Measurements from ENCODE around the gene TMEM170A.

DNA sequence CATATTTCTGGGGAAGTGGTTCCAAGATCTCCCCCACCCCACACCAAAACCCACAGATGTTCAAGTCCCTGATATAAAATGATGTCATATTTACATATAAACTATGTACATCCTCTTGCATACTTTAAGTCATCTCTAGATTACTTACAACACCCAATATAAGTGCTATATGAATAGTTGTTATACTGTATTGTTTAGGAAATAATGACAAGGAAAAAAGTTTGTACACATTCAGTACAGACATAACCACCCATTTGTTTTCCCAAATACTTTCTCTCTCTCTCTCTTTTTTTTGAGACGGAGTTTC, 42.7 kb downstream of the TMEM170A start:
- TF ChIP-seq, protein P1, sequence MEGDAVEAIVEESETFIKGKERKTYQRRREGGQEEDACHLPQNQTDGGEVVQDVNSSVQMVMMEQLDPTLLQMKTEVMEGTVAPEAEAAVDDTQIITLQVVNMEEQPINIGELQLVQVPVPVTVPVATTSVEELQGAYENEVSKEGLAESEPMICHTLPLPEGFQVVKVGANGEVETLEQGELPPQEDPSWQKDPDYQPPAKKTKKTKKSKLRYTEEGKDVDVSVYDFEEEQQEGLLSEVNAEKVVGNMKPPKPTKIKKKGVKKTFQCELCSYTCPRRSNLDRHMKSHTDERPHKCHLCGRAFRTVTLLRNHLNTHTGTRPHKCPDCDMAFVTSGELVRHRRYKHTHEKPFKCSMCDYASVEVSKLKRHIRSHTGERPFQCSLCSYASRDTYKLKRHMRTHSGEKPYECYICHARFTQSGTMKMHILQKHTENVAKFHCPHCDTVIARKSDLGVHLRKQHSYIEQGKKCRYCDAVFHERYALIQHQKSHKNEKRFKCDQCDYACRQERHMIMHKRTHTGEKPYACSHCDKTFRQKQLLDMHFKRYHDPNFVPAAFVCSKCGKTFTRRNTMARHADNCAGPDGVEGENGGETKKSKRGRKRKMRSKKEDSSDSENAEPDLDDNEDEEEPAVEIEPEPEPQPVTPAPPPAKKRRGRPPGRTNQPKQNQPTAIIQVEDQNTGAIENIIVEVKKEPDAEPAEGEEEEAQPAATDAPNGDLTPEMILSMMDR (IDR thresholded peaks at IDR 0.05): no peak
- no peak for TF ChIP-seq POLR2A (IDR thresholded peaks at IDR 0.05)

Measured in right lobe of liver (tissue), 4 donors.